GM12874 (cell line): ENCODE measurements around the gene CLEC16A.

Source experiments
- CTCF ChIP-seq: IDR thresholded peaks from 2 replicates; pipeline ENCODE4 v1.5.1; 2011; ENCODE audit warnings: low read depth, mild to moderate bottlenecking, control low read depth, low read length, moderate library complexity; ENCODE audit not compliant: insufficient read depth

The CLEC16A gene

DNA sequence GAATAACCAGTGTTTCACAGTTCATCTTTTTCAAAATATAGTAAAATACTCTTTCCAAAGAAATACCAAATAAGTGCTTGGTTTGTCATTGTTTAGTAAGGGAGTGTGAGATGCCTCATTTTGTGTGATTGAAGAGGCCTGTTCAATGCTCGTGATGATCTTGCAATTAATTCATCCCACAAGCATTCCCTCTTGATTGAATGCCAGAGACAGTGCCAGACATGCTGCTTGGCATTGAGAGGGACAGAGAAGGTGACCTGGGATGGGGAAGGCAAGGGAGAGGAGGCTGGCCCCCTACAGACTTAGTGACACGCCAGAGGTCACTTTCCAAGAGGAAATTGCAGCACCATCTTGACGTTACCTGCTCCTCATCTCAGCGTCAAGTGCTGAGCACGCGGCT, 49.3 kb downstream of the CLEC16A start:
- TF ChIP-seq CTCF = no peak

- TF ChIP-seq CTCF = no peak
Measured at GRCh38 chr16:10994571-10994970, 50.2 kb downstream of the CLEC16A start.

DNA sequence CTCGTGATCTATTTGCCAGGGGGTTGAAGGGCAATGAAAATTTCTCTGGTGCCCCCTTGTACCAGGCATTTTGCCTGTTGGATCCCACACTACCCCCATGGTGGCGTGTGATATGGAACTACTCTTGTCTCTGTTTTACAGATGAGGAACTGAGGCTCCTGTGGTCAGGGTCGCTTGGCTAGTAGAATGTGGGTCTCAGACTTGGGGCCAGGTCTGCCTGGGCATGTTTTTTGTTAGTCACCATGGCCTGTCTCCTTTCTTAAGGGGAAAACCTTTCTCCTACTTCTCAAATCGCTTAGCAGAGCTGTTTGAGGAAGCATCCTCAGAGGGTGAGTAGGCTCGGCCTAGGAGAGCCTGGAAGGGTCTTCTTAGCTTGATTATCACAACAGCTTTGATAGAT, 51.2 kb downstream of the CLEC16A start:
- no peak for TF ChIP-seq CTCF

DNA sequence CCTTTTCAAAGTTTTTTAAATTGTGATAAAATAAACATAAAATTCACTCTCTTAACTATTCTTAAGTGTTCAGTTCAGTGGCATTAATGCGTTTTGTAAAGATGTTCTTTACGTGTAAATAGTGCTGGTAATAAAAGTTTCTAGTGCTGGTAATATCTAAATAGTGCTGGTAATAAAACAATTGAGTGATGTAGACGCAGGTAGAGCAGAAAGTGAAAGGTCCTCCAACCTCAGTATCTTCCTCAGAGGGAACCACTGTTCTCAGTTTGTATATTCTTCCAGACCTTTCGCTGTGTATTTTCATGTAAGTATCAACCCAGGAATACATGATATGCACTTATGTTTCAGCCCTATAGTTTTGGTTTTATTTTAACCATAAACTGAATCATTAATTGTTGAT, 53.1 kb downstream of the CLEC16A start:
- TF ChIP-seq CTCF = no peak

GRCh38 chr16:10999300-10999699, 54.9 kb downstream of the CLEC16A start:
- TF ChIP-seq CTCF = no peak

GRCh38 chr16:11001611-11002010, 57.2 kb downstream of the CLEC16A start:
- TF ChIP-seq CTCF = no peak

GRCh38 chr16:11003141-11003540, 58.8 kb downstream of the CLEC16A start:
- TF ChIP-seq CTCF = no peak

GRCh38 chr16:11004351-11004750, 60.0 kb downstream of the CLEC16A start:
- no peak for TF ChIP-seq CTCF
